ENCODE data around the gene MYOM3. TPM values are rescaled to one million over a fixed set of nuclear protein-coding genes. Genes with fewer than 3 reads are reported as not detected.

The MYOM3 gene
- polyA plus RNA-seq, 1 experiment: not detected

DNA sequence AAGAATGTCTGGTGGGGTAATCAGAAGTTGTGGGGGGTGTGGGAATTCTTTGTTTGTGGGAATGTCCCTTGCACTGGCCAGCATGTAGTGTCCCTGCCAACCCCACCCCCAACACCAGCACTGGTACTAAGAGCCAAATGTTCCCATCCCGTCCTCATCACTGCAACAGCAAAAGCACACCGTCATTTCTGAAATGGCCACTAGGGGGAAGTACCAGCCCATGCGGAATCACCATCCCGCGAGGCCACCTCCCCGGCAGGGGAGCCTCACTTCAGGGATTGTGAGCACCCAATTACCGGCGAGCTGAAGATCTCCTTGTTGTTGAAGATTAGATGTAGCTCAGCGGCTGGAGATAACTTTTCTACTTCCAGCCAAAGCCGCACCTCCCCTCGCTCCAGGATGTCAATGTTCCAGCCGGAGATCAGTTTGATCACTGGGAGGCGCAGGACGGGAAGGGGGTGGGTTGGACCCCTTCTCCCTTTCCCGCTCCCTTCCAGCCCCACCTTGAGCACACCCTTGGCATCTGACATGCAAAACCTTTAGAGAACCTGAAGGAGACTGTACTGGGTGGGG lies 41.0 kb downstream of the MYOM3 start:
- Histone ChIP-seq H3K27ac (ENCODE audit: low read depth, low read length) (no peak overlapping the region), H3K9me3 (ENCODE audit: control insufficient read depth, insufficient read depth, low read length) (no peaks in the 10 kb centered on the region), H3K4me3 (ENCODE audit: low read depth, low read length) (no peak overlapping the region), H3K27me3 (ENCODE audit: control insufficient read depth, insufficient read depth, low read length) (peaks cover 6% of the 10 kb centered on the region)
- TF ChIP-seq, protein P1, sequence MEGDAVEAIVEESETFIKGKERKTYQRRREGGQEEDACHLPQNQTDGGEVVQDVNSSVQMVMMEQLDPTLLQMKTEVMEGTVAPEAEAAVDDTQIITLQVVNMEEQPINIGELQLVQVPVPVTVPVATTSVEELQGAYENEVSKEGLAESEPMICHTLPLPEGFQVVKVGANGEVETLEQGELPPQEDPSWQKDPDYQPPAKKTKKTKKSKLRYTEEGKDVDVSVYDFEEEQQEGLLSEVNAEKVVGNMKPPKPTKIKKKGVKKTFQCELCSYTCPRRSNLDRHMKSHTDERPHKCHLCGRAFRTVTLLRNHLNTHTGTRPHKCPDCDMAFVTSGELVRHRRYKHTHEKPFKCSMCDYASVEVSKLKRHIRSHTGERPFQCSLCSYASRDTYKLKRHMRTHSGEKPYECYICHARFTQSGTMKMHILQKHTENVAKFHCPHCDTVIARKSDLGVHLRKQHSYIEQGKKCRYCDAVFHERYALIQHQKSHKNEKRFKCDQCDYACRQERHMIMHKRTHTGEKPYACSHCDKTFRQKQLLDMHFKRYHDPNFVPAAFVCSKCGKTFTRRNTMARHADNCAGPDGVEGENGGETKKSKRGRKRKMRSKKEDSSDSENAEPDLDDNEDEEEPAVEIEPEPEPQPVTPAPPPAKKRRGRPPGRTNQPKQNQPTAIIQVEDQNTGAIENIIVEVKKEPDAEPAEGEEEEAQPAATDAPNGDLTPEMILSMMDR (IDR thresholded peaks at IDR 0.05; ENCODE audit: low read depth, low read length): peak; percentile 94
- ChIA-PET POLR2A (no interaction called here), CTCF (interaction anchor here (0.6 to 1.9 kb wide), 19 partner anchors 9 to 564 kb away, joined by 3 to 11 read pairs (median 4); no protein-coding TSS in a partner anchor)
- DNase-seq (ENCODE audit: low read depth, low spot score): peak; percentile 39

DNA sequence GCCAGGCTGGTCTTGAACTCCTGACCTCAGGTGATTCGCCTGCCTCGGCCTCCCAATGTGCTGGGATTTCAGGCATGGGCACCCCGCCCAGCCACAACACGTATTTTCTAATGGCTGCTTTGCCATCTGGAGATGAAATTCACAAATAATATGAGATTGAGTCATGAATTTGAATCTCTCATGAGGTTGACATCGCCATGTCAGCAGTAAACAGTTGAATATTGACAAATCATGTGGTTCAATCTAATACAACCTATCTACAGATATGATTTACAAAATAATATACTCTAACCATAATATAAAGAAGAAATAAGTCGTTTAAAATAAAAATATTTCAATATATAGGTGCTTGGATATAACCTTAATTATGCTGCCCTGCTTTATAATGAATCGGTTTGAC lies 42.1 kb downstream of the MYOM3 start:
- no peaks in the 10 kb centered on the region for H3K9me3 ChIP-seq (ENCODE audit: control insufficient read depth, insufficient read depth, low read length)
- no peak overlapping the region for H3K27ac ChIP-seq (ENCODE audit: low read depth, low read length)
- peaks cover 11% of the 10 kb centered on the region for H3K27me3 ChIP-seq (ENCODE audit: control insufficient read depth, insufficient read depth, low read length)
- ChIA-PET CTCF (interaction anchor here (1.5 to 1.9 kb wide), 4 partner anchors 8 to 94 kb away, joined by 4 to 11 read pairs (median 6); no protein-coding TSS in a partner anchor), POLR2A (no interaction called here)
- DNase-seq (ENCODE audit: low read depth, low spot score): no peak
- TF ChIP-seq, protein P1 (IDR thresholded peaks at IDR 0.05; ENCODE audit: low read depth, low read length): no peak
- no peak overlapping the region for H3K4me3 ChIP-seq (ENCODE audit: low read depth, low read length)

DNA sequence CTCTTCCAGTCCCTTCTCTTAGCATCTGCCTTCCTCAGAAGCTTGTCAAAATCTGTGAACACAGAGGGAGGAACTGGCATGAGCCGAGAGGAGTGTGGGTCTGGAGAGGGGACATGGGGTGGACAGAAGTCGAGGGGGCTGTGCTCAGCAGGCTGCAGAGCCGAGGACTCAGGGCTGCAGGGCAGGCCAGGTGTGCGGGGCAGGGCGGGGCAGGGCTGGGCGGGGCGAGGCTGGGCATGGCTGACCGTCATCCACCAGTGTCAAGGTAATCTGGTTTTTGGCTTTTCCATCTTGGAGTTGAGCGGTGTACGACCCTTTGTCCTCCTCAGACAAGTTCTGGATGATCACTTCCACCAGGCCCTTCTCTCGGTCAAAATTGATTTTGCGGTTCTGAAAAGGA lies 44.0 kb downstream of the MYOM3 start:
- no peak overlapping the region for H3K4me3 ChIP-seq (ENCODE audit: low read depth, low read length)
- H3K9me3 ChIP-seq (ENCODE audit: control insufficient read depth, insufficient read depth, low read length): peaks cover 3% of the 10 kb centered on the region
- no peak overlapping the region for H3K27ac ChIP-seq (ENCODE audit: low read depth, low read length)
- DNase-seq (ENCODE audit: low read depth, low spot score): no peak
- TF ChIP-seq, protein P1 (IDR thresholded peaks at IDR 0.05; ENCODE audit: low read depth, low read length): no peak
- H3K27me3 ChIP-seq (ENCODE audit: control insufficient read depth, insufficient read depth, low read length): peaks cover 23% of the 10 kb centered on the region
- ChIA-PET CTCF (interaction anchor here (0.6 kb wide), 1 partner anchor 405 kb away, joined by 8 read pairs; no protein-coding TSS in a partner anchor), POLR2A (no interaction called here)

DNA sequence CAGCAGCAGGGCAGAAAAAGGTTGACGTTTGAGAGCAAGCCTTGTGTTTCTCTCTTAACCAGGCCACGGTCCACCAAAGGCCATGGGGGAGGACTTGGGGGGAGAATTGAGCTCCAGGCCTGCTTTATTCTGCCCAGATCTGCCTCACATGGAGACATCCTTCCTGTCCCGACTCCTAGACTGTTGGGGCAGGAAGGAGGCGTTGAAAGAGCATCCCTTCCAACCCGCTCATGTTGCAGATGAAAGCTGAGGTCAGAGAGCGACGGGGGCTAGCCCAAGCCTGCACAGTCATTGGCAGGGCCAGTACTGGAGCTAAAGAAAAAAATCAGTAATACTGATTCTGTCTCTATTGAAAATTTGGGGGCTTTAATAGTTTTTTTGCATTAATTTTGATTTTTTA lies 46.6 kb downstream of the MYOM3 start:
- Histone ChIP-seq H3K9me3 (ENCODE audit: control insufficient read depth, insufficient read depth, low read length) (peaks cover 12% of the 10 kb centered on the region), H3K27ac (ENCODE audit: low read depth, low read length) (no peak overlapping the region), H3K4me3 (ENCODE audit: low read depth, low read length) (no peak overlapping the region), H3K27me3 (ENCODE audit: control insufficient read depth, insufficient read depth, low read length) (peaks cover 25% of the 10 kb centered on the region)
- no peak for DNase-seq (ENCODE audit: low read depth, low spot score)
- ChIA-PET POLR2A (interaction anchor here (0.6 kb wide), 1 partner anchor 223 kb away, joined by 3 read pairs; no protein-coding TSS in a partner anchor), CTCF (interaction anchor here (0.7 kb wide), 1 partner anchor 10 kb away, joined by 3 read pairs; no protein-coding TSS in a partner anchor)
- TF ChIP-seq, protein P1 (IDR thresholded peaks at IDR 0.05; ENCODE audit: low read depth, low read length): no peak

DNA sequence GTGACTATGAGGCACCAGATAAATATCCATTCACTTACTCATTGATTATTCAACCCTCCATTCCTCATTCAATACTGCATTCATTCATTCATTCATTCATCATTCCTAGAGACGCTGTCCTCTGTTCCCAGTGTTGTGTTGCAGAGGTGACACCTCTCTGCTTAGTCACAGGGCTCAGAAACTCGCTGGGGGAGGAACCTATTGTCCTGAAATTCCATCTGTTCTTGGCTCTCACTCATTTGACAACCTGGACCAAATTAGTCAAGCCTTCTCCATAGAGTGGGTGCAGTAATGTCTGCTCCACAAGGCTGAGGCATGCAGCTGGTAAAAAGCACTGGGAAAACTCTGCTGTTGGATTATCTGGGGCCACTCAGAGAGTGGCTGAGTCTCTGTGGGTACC lies 49.7 kb downstream of the MYOM3 start:
- POLR2A ChIA-PET: no interaction called here
- Histone ChIP-seq H3K27ac (ENCODE audit: low read depth, low read length) (no peak overlapping the region), H3K27me3 (ENCODE audit: control insufficient read depth, insufficient read depth, low read length) (peaks cover 31% of the 10 kb centered on the region), H3K4me3 (ENCODE audit: low read depth, low read length) (no peak overlapping the region), H3K9me3 (ENCODE audit: control insufficient read depth, insufficient read depth, low read length) (peaks cover 12% of the 10 kb centered on the region)
- no peak for DNase-seq (ENCODE audit: low read depth, low spot score)
- CTCF ChIA-PET: interaction anchor here (1.7 kb wide), 1 partner anchor 9 kb away, joined by 11 read pairs; no protein-coding TSS in a partner anchor
- TF ChIP-seq, protein P1 (IDR thresholded peaks at IDR 0.05; ENCODE audit: low read depth, low read length): no peak
